HG02759 (cell line): ENCODE measurements around the gene LYL1.

ENCODE experiments used
- ATAC-seq: cut with Tn5 transposase; IDR thresholded peaks from one replicate; pipeline ENCODE4 v1.9.1; 2021; ENCODE audit warnings: mild to moderate bottlenecking, moderate library complexity; ENCODE audit not compliant: unreplicated experiment

LYL1 gene

DNA sequence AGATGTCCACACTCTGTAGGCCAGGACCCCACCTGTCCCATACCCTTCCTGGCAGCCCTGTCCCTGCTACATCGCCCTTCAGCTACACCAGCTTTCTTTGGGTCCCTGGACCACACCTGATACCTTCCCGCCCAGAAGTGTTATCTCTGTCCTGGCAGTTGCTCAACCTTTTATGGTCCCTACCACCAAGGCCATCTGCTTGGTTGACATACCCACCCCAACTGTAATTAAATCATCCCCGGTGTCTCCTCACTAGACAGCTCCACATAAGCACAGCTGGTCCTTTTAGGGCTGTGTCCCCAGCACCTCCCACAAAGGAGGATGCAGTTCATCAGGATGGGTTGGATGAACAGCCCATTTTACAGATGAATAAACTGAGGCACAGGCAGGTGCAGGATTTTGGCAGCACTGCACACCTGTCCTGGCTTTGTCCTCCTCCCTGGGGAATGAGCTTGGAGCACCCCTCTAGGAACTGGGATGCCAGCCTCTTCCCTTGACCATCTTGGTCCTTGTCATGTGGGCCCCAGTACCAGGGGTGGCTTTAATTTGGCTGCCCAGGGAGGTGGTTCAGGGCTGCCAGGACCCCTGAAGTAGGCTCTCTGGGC lies 28.3 kb upstream of the LYL1 start:
- no peak for ATAC-seq

DNA sequence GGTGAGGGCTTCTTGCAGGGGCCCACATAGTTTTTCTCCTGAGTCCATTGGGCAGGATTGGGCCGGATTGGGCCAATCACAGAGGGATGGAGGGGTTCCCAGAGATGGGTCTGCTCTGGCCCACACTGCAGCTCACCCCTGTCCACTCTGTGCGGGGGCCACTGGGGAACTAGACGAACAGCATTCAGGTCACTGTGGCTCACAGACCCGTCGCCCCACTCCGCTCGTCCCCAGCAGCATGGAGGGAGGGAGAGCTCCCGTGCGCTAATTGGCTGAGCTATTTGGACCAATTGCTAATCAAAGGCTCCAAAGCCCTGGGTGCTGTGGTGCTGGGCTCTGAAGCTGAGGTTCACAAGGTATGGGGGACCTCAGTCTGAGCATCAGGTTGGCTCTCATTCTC lies 26.7 kb upstream of the LYL1 start:
- ATAC-seq = no peak

DNA sequence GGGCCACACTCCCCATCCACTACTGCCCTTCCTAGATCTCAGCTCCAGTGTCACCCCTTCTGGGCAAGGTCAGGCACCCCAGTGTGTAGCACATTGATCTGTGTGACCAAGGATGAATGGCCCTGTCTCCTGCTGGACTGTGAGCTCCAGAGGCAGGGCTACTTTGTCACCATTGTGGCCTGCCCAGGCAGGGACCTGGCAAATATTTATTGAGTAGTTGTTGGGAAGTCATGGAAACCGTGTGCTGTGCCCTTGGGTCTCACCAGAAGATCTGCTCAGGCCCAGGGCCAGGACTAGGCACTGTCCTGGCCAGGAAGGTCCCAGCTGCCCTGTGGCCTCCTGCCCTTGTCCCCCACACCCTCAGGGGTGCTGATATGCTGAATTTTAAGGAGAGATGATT lies 25.9 kb upstream of the LYL1 start:
- ATAC-seq = no peak

- ATAC-seq = no peak
Observed at GRCh38 chr19:13127811-13128575, 25.3 kb upstream of the LYL1 start.

GRCh38 chr19:13127051-13127450 lies 24.4 kb upstream of the LYL1 start:
- ATAC-seq = no peak

GRCh38 chr19:13122980-13123957 lies 20.6 kb upstream of the LYL1 start:
- ATAC-seq = no peak

- ATAC-seq = no peak
Observed at GRCh38 chr19:13122275-13122878, 19.7 kb upstream of the LYL1 start.

DNA sequence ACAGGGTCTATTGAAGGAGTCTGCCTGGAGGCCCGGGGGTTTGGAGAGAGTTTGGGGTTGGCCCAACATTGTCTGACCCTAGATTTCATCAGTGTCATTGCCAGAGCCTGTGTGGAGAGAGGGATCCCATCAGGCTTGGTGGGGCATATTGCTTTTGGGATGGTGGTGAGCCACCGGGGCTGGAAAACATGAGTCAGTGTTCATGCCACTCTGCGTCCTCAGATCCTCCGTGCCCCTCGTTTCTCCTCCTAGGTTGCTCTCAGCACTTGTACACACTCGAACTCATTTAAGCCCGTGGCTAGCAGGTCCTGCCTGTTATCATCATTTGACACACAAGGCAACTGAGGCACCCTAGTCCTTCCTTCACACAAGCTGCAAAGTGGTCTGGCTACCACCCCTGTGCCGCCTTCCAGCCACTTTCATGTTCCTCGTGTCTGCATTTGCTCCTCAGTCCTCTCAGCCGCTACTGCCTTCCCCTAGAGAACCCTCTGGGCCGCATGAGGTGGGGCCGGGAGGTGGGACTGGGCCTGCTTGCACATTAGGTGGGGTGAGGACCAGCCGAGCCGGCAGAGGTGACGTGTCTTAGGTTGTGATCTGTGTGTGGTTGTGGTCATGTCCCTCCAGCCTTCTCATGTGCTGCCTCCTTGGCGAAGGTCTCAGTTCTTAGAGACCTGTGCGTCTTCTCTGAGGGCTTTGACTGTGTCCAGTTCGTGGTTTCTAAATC lies 19.1 kb upstream of the LYL1 start:
- ATAC-seq = no peak

GRCh38 chr19:13120817-13121216 lies 18.2 kb upstream of the LYL1 start:
- ATAC-seq = no peak

DNA sequence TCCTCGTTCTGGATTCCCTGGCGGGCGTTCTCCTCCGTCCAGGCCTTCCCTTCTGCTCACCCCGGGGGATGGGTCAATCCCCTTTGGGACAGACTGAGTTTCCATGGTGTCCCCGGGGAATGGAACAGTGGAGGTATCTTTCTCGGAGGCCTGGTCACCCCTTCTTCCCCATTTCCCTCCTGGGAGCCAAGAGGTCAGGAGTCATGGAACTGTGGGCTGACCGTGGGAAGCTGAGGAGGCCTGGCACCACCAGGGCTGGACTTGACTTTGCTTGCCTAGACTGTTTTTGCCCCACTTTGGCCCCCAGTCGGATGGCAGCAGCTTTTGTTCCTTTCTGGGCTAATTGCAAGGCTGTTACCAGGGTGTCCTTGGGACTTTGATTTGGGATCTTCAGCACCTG lies 17.4 kb upstream of the LYL1 start:
- ATAC-seq = no peak

GRCh38 chr19:13119627-13120026 lies 17.0 kb upstream of the LYL1 start:
- ATAC-seq = no peak

DNA sequence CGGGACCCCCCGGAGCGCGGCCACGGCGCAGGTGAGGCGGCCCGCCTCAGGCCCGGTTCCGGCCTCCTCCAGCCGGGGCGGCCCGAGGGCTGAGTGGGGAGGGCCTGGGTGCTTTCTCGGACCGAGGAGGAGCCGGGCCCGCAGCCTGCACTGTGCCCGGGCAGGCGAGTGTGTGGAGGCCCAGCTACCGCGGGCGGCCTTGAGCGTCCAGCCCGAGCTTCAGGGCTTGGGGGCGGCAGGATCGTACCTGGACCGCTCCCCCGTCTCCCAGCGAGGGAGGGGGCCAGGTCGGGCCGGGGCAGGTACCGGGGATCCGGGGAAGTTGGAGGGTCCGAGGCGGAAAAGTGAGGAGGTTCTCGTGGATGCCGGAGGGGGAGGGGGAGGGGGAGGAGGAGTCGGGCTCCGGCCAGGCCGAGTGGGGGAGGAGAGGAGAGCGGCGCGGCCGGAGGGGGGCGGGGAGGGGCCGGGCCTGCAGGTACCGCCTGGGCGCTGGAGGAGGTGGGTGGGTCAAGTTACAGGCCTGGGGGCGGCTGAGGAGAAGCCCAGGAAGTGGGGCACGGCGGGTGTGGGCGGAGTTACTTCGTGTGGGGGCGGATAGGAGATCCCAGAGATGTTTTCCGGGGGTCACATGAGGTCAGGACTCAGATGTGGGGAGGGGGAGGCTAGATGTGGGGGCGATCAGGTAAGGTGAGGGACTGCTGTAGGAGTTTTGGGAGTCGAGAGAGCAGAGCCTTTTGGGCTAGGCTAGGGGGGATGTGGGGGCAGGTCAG lies 16.0 kb upstream of the LYL1 start:
- peak; percentile 8 for ATAC-seq

GRCh38 chr19:13117772-13118423 lies 15.2 kb upstream of the LYL1 start, which contains the start of gene NACC1:
Gene NACC1, plus strand, starts transcription at chr19:13118264. Its CDS starts 16,944 bp downstream, at chr19:13135208.
- peak; percentile 75 for ATAC-seq

DNA sequence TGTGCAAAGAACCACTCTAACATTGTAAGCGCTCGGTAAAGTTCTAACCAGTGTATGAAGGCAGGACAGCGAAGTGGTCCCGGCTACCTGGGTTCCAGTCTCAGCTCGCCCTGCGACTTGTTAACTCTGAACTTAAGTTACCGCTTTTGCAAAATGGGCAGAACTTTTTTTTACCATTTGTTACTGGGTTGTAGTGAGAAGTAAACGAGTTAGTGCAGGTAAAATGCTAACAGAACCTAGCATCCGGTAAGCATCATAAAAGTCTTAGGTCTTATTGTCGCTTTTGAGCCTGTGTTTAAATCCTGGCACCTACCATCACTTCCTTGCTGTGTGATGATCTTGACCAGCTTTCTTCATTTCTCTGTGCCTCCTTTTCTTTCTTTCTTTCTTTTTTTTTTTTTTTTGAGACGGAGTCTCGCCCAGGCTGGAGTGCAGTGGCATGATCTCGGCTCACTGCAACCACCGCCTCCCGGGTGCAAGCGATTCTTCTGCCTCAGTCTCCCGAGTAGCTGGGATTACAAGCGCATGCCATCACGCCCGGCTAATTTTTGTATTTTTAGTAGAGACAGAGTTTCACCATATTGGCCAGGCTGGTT lies 14.6 kb upstream of the LYL1 start:
- ATAC-seq = no peak

- no peak for ATAC-seq
Observed at GRCh38 chr19:13116282-13117175, 13.9 kb upstream of the LYL1 start, which contains the start of gene TRMT1. Gene TRMT1, minus strand, starts transcription at chr19:13116740. Its CDS starts 341 bp downstream, at chr19:13116399.

GRCh38 chr19:13115936-13116281 lies 13.3 kb upstream of the LYL1 start:
- ATAC-seq = no peak

DNA sequence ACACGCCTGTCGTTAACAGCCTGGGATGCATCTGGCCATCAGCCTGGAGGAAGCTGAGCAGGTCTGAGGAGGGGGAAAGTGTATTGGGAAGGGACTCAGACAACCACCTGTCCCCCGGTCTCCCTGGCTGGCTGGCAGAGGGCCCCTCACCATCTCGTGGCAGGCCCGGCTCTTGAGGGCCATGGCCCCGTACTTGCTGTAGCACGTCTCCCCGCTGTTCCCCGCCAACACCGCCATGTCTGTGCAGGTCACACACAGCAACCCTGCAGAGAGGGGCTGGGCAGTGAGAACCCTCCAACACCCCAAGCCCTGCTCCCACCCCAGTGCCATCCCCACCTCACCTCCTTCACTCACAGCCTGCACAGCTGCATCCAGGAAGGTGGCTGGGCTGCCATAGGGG lies 9.9 kb upstream of the LYL1 start:
- ATAC-seq = no peak
